Head of caudate nucleus (tissue), 42 donors: Measurements from ENCODE around the gene FBXO22.
A peak's percentile ranks its signal among the peaks of the same experiment; 100 is the strongest.
"Not testable (repeated sequence)": the region's sequence is repeated elsewhere in the genome, so short reads cannot be mapped to it uniquely, and the experiment has no call there.

Source experiments
- DNase-seq, 42 donors: peaks; one replicate each; pipeline versions ENCODE4 v3.0.0 to v3.0.0-alpha.2; 2020 to 2021; ENCODE audit warnings: mixed read lengths in 7 of 42
- intact Hi-C: fragments of 100-400 bp; cut with DNase I; formaldehyde crosslinking; loops from one replicate; pipeline ENCODE4 v1.15.0; 2022

The FBXO22 gene

GRCh38 chr15:75903331-75904239, at the start of gene FBXO22:
Gene FBXO22, plus strand, starts transcription at chr15:75903878. Its CDS starts 86 bp downstream, at chr15:75903964.
- intact Hi-C loops, result no loop called here
- peak; percentile 76 to 96 (median 92) for DNase-seq

- intact Hi-C loops, result no loop called here
- DNase-seq, result no peak
Observed at GRCh38 chr15:75857886-75858285, 45.8 kb upstream of the FBXO22 start.

GRCh38 chr15:75861750-75862402, 41.8 kb upstream of the FBXO22 start:
- intact Hi-C loops, result no loop called here
- no peak for DNase-seq

DNA sequence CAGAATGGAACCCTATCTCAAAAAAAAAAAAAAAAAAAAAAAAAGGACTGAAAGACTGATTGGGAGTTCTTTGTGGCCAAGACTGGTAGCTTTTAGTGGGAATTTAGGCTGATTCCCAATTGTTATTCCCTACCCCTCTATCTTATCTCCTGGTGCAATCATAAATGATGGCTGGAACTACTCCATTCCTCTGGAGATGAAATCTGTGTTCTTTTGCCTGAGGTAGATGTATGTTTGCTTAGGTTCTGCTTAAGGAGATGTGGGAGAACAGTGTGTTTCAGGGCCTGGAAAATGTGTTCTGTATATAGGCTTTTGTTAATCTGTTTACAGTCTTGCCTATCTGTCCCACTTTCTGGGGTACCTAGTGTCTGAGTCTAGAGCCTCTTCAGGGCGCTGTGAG, 40.9 kb upstream of the FBXO22 start:
- no peak for DNase-seq
- intact Hi-C loops, result no loop called here

DNA sequence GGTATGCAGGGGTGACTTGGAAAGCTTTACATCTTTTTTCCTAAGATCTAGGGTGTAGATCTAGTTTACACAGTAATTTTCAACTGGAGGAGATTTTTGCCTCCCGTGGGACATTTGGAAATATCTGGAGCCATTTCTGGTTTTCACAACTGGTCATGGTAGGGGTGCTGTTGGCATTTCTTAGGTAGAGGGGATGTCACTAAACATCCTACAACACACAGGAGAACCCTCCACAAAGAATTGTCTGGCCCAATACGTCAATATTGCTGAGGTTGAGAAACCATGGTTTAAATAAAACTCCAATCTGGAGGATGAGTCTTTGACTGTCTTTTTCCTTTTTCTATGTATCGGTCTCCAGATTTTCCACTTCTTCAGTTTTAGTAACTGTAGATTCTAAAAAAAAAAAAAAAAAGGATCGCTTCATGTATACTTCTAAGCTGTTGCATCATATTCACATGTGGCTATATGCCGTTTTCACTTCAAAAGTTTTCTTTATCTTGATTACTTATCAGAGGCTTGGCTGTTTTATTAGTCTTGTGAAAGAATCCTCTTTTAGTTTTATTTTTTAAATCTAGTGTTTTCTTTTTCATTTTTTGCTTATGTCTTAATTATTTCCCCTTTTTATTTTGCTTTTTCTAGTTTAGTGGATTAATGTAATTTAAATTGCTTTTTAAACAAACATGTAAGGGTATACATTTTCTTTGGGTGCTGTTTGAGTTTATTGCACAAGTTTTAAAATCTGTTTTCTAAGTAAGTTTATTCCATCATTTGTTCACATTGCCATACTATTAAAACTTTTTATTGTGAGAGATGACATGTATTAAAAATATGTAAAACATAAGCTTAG, 39.2 kb upstream of the FBXO22 start:
- no peak for DNase-seq
- intact Hi-C loops, result no loop called here

DNA sequence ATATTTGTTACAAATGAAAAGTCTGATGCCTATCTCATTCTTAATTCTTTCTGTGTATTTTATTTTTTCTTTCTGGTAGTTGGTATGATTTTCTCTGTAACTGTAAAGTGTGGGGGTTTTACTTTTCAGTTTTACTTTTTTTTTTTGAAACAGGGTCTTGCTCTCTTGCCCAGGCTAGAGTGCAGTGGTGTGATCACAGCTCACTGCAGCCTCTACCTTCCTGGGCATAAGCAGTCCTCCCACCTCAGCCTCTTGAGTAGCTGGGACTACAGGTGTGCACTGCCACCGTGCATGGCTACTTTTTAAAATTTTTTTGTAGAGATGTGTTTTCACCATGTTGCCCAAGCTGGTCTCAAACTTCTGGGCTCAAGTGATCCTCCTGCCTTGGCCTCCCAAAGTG, 37.6 kb upstream of the FBXO22 start:
- DNase-seq, intact Hi-C loops: not testable (repeated sequence)

GRCh38 chr15:75866916-75867315, 36.8 kb upstream of the FBXO22 start:
- intact Hi-C loops, result no loop called here
- no peak for DNase-seq

DNA sequence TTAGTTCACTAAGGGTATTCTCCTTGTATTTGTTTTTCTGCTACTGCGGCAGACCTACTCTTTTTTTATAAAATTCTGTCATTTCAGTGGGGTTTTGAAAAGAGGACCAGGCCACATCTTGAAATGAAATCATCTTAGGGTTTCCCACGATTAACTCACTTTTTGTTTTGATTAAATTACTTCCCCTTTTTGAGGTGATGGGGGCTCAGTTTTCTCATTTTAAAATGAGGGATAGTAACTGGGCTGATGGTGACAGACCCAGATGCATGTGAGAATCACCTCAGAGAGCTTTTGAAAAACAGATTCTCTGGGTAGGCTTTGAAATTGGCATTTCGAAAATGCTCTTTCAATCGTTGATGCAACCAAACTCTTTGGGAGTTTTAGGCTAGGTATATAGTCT, 36.2 kb upstream of the FBXO22 start:
- DNase-seq, result no peak
- intact Hi-C loops, result no loop called here

- intact Hi-C loops, result no loop called here
- DNase-seq, result no peak
Observed at GRCh38 chr15:75868019-75868418, 35.7 kb upstream of the FBXO22 start.

GRCh38 chr15:75869446-75869845, 34.2 kb upstream of the FBXO22 start:
- no peak for DNase-seq
- intact Hi-C loops, result no loop called here

DNA sequence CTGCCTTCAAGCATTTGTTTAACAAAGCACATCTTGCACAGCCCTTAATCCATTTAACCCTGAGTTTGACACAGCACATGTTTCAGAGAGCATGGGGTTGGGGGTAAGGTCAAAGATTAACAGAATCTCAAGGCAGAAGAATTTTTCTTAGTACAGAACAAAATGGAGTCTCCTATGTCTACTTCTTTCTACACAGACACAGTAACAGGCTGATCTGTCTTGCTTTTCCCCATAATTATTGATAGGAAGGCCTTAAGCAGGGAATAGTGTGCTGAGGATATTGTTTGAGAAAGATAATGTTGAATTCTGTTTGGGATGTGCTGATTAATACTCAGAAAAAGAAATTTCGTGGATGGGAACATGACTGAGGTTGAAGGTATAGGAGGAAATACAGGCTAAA, 32.1 kb upstream of the FBXO22 start:
- DNase-seq, intact Hi-C loops: not testable (repeated sequence)

DNA sequence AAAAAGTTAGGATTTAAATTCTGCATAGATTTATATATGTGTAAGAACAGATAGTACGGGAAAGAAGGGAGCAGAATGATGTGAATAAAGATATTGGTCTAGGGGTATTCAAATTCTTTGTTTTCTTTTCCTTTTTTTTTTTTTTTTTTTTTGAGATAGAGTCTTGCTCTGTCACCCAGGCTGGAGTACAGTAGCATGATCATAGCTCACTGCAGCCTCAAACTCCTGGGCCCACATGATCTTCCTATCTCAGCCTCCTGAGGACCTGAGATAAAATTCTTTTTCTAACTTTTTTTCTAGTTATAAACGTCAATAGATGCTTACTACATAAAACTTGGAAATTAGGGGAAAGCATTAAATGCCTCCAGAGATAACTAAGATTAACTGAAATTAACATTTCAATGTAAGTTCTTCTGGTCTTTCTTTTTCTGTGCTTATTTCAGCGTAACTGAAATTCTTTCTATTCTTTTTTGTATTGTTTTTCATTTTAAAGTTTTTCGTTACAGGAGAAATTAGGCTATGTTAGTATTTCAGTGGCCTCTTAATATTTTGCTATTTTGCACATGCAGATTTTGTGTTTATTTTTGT, 31.2 kb upstream of the FBXO22 start:
- intact Hi-C loops, result no loop called here
- DNase-seq, result no peak

DNA sequence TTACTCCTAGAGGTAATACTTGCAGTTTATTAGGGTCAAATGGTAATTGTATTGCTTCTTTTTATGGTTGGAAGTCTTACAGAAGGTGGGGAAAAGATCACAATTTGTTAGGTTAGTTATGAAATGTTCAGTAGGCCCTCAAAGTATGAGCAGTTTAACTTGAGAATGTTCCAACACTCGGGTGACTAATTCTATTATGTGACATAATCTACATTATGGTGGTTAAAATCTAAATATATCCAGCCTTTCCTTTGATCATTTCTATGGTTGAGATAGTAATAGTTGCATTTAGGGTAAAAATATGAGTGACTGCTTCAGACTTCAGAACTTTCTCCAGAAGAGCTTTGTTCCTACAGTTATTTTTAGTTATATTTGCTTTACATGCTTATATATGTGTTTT, 19.6 kb upstream of the FBXO22 start:
- DNase-seq, result no peak
- intact Hi-C loops, result no loop called here

GRCh38 chr15:75887178-75887577, 16.5 kb upstream of the FBXO22 start:
- intact Hi-C loops, result no loop called here

GRCh38 chr15:75891895-75892294, 11.8 kb upstream of the FBXO22 start:
- no peak for DNase-seq
- intact Hi-C loops, result no loop called here

More at GRCh38 chr15:75887178-75887577, 16.5 kb upstream of the FBXO22 start:
- no peak for DNase-seq

DNA sequence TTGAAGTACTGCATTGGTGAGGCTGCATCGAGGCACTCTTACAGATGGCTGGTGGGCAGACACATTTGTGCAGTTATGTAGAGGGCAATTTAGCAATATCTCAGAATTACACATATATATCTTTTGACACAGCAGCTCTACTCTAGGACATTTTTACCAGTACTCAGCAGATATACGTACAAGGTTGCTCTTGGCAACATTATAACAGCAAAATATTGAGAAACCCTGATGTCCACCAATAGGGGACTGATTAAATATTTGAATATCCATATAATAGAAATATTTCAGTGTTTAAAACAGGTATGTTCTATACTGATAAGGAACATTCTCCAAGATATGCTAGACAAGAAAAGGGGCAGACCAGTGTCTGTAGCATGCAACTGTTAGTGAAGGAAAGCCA, 7.9 kb upstream of the FBXO22 start:
- DNase-seq, result no peak
- intact Hi-C loops, result no loop called here

DNA sequence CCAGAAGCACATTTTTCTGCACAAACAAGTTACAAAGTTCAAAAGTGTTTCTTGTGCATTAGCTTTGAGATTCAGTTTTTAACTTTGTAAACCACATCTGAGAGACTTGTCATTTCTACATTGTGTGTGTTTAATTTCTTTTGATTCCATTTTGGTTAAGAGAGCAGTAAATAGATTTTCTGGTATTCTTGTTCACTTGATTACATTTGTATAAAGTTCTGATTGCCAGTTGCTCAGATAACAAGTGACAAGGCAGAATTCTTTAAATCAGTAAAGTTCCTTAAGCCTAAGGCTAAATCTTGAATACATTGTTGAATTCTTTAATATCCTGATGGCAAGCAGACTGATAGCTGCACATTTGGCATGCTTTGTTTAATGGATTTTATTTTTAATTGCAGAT, 3.1 kb upstream of the FBXO22 start:
- no peak for DNase-seq
- intact Hi-C loops, result no loop called here

- intact Hi-C loops, result no loop called here
Observed at GRCh38 chr15:75902129-75902557, 1.5 kb upstream of the FBXO22 start.

GRCh38 chr15:75905231-75905630, 1.6 kb downstream of the FBXO22 start:
- intact Hi-C loops, result no loop called here
- no peak for DNase-seq

More at GRCh38 chr15:75902129-75902557, 1.5 kb upstream of the FBXO22 start:
- no peak for DNase-seq
